GM23338 (cell line): ENCODE results near the gene COL15A1. TPM values are rescaled to one million over a fixed set of nuclear protein-coding genes. Genes with fewer than 3 reads are reported as not detected.

Source experiments
- ATAC-seq: fragments of 200-7000 bp; cut with Tn5 transposase; 3 replicates; pipeline ENCODE4 v1.9.1; 2020
- DNase-seq: peaks from one replicate; pipeline ENCODE4 v3.0.0-alpha.2; 2015; ENCODE audit warnings: low spot score
- H2AFZ ChIP-seq: fragments of 200-600 bp; sonication (generic); 2 replicates; pipeline ENCODE4 v1.8.0; 2016; ENCODE audit warnings: antibody characterized with exemption, mild to moderate bottlenecking, moderate library complexity
- H3F3A ChIP-seq: fragments of 200-600 bp; sonication (generic); replicated peaks from 2 replicates; pipeline ENCODE4 v1.8.0; 2017; ENCODE audit warnings: antibody characterized with exemption, mixed run types, low read depth
- H3K27ac ChIP-seq: fragments of 200-600 bp; sonication (generic); 2 replicates; pipeline ENCODE4 v1.6.1; 2016; ENCODE audit warnings: low read depth
- H3K27me3 ChIP-seq: fragments of 200-600 bp; sonication (generic); 2 replicates; pipeline ENCODE4 v1.8.0; 2016; ENCODE audit warnings: mild to moderate bottlenecking, mixed run types, moderate library complexity; ENCODE audit not compliant: insufficient read depth
- H3K36me3 ChIP-seq: fragments of 200-600 bp; sonication (generic); 2 replicates; pipeline ENCODE4 v1.8.0; 2016; ENCODE audit warnings: mild to moderate bottlenecking; ENCODE audit not compliant: insufficient read depth
- H3K4me1 ChIP-seq: fragments of 200-600 bp; sonication (generic); 2 replicates; pipeline ENCODE4 v1.8.0; 2016; ENCODE audit warnings: mild to moderate bottlenecking, moderate library complexity; ENCODE audit not compliant: insufficient read depth
- H3K4me2 ChIP-seq: fragments of 200-600 bp; sonication (generic); 2 replicates; pipeline ENCODE4 v1.7.1; 2017; ENCODE audit warnings: mixed run types
- H3K4me3 ChIP-seq: fragments of 200-600 bp; sonication (generic); 2 replicates; pipeline ENCODE4 v1.6.1; 2016; ENCODE audit warnings: mixed run types
- H3K79me2 ChIP-seq: fragments of 200-600 bp; sonication (generic); replicated peaks from 2 replicates; pipeline ENCODE4 v1.8.0; 2017; ENCODE audit warnings: mild to moderate bottlenecking; ENCODE audit not compliant: insufficient read depth
- H3K9me2 ChIP-seq: fragments of 200-600 bp; sonication (generic); 2 replicates; pipeline ENCODE4 v1.8.0; 2017; ENCODE audit not compliant: insufficient read depth
- H4K20me1 ChIP-seq: fragments of 200-600 bp; sonication (generic); replicated peaks from 2 replicates; pipeline ENCODE4 v1.8.0; 2017; ENCODE audit warnings: mild to moderate bottlenecking; ENCODE audit not compliant: insufficient read depth
- H3K27ac Mint-ChIP-seq: 2 replicates; pipeline ENCODE4 v1.8.0; 2020; ENCODE audit warnings: inconsistent platforms, mild to moderate bottlenecking, moderate library complexity, mixed read lengths
- H3K27me3 Mint-ChIP-seq: 3 replicates; pipeline ENCODE4 v1.8.0; 2022; ENCODE audit warnings: low read depth, mild to moderate bottlenecking, moderate library complexity, mixed read lengths, inconsistent platforms; ENCODE audit not compliant: insufficient read depth, poor library complexity
- H3K36me3 Mint-ChIP-seq: 3 replicates; pipeline ENCODE4 v1.8.0; 2021; ENCODE audit warnings: low read depth, mild to moderate bottlenecking, inconsistent platforms, moderate library complexity, mixed read lengths
- H3K4me1 Mint-ChIP-seq: 3 replicates; pipeline ENCODE4 v1.8.0; 2020; ENCODE audit warnings: mild to moderate bottlenecking, inconsistent platforms, mixed read lengths
- H3K4me3 Mint-ChIP-seq: 3 replicates; pipeline ENCODE4 v1.8.0; 2021; ENCODE audit warnings: moderate library complexity, mild to moderate bottlenecking, inconsistent platforms, mixed read lengths
- H3K9me3 Mint-ChIP-seq: 3 replicates; pipeline ENCODE4 v1.8.0; 2020; ENCODE audit warnings: moderate library complexity, mild to moderate bottlenecking, inconsistent platforms, mixed read lengths
- CREB1 ChIP-seq: fragments of 250-450 bp; sonication (Bioruptor Pico); IDR thresholded peaks from 2 replicates; pipeline ENCODE4 v1.5.0; 2020; ENCODE audit warnings: low read depth, mild to moderate bottlenecking, moderate library complexity
- CTCF ChIP-seq, 2 experiments: fragments of 200-600 bp in 1 of 2; sonication (generic) in 1 of 2; conservative IDR thresholded peaks; 2 replicates each; pipeline versions ENCODE4 v1.5.1 to v1.6.1; 2016 to 2017; ENCODE audit warnings: antibody characterized with exemption in 2 of 2, low read depth in 2 of 2, mild to moderate bottlenecking in 2 of 2, moderate library complexity in 1 of 2
- ETS1 ChIP-seq: IDR thresholded peaks from 2 replicates; pipeline ENCODE4 v1.6.1; 2016; ENCODE audit warnings: antibody characterized with exemption
- EZH2 ChIP-seq: fragments of 200-600 bp; sonication (generic); IDR thresholded peaks from one replicate; pipeline ENCODE4 v1.8.0; 2017; ENCODE audit warnings: antibody characterized with exemption, mild to moderate bottlenecking, low read depth; ENCODE audit not compliant: unreplicated experiment
- EZH2phosphoT487 ChIP-seq: fragments of 200-600 bp; sonication (generic); IDR thresholded peaks from one replicate; pipeline ENCODE4 v1.8.1; 2018; ENCODE audit warnings: antibody characterized with exemption; ENCODE audit not compliant: unreplicated experiment
- JUNB ChIP-seq: IDR thresholded peaks from one replicate; pipeline ENCODE4 v1.6.1; 2016; ENCODE audit warnings: antibody characterized with exemption; ENCODE audit not compliant: unreplicated experiment
- NANOG ChIP-seq: IDR thresholded peaks from 2 replicates; pipeline ENCODE4 v1.6.1; 2016; ENCODE audit warnings: antibody characterized with exemption, borderline replicate concordance
- POLR2AphosphoS5 ChIP-seq: IDR thresholded peaks from 2 replicates; pipeline ENCODE4 v1.6.1; 2016; ENCODE audit warnings: antibody characterized with exemption, low read depth
- STAT1 ChIP-seq: IDR thresholded peaks from one replicate; pipeline ENCODE4 v1.6.1; 2016; ENCODE audit warnings: antibody characterized with exemption; ENCODE audit not compliant: unreplicated experiment
- ZNF114 ChIP-seq: fragments of 250-450 bp; sonication (Bioruptor Pico); IDR thresholded peaks from 2 replicates; pipeline ENCODE4 v1.5.0; 2020; ENCODE audit warnings: mild to moderate bottlenecking, moderate library complexity
- ZNF331 ChIP-seq: fragments of 250-450 bp; sonication (Bioruptor Pico); IDR thresholded peaks from 2 replicates; pipeline ENCODE4 v1.5.0; 2020; ENCODE audit warnings: low read depth, mild to moderate bottlenecking, moderate library complexity
- ZNF462 ChIP-seq: fragments of 250-450 bp; sonication (Bioruptor Pico); IDR thresholded peaks from 2 replicates; pipeline ENCODE4 v1.5.0; 2020; ENCODE audit warnings: mild to moderate bottlenecking, moderate library complexity
- polyA plus RNA-seq: library from polyadenylated mRNA; unstranded; fragments of >200 nt; fragmentation: Nextera tagmentation; extraction: Ambion mirVana; gene quantifications from 2 replicates; pipeline ENCODE4 v1.2.1, GENCODE V29; 2016
- total RNA-seq: library from RNA; depleted of rRNA; stranded (reverse); fragments of >200 nt; shearing (Covaris generic); gene quantifications from 2 replicates; pipeline ENCODE4 v1.2.3, GENCODE V29; 2014

Gene COL15A1
- total and polyA plus RNA-seq, 2 experiments from 2014 or later: 0.17 to 0.18 TPM

GRCh38 chr9:99112750-99113413 lies 169.2 kb downstream of the COL15A1 start (continued):
- TF ChIP-seq JUNB: no peak

GRCh38 chr9:99113414-99114048 lies 169.8 kb downstream of the COL15A1 start:
- H3K4me2 ChIP-seq: peak overlapping the region; percentile 39; the same call in 1 of the 2 replicates
- H3K27ac ChIP-seq: no peak overlapping the region
- no peaks in the 10 kb centered on the region for H3K36me3 ChIP-seq
- ATAC-seq (no peak), DNase-seq (no peak)
- no peaks in the 10 kb centered on the region for H3K9me2 ChIP-seq
- no peak overlapping the region for H2AFZ ChIP-seq
- H3K4me3 Mint-ChIP-seq: peak overlapping the region; percentile 5; the same call in 2 of the 3 replicates
- no peaks in the 10 kb centered on the region; the same call in 2 of the 3 replicates for H3K9me3 Mint-ChIP-seq
- H4K20me1 ChIP-seq: peaks cover 40% of the 10 kb centered on the region
- no peaks in the 10 kb centered on the region for H3K27me3 ChIP-seq
- H3K4me1 Mint-ChIP-seq: peaks cover 61% of the 10 kb centered on the region
- H3K27me3 Mint-ChIP-seq: no peaks in the 10 kb centered on the region
- H3K4me1 ChIP-seq: peaks cover 68% of the 10 kb centered on the region
- no peaks in the 10 kb centered on the region for H3F3A ChIP-seq
- no peak overlapping the region for H3K4me3 ChIP-seq
- no peak overlapping the region for H3K27ac Mint-ChIP-seq
- H3K79me2 ChIP-seq: peaks cover 100% of the 10 kb centered on the region
- H3K36me3 Mint-ChIP-seq: no peaks in the 10 kb centered on the region
- TF ChIP-seq POLR2AphosphoS5 (no peak), EZH2 (no peak), CREB1 (no peak), JUNB (no peak), ZNF462 (CRISPR knock-in tag) (no peak), STAT1 (no peak), ETS1 (no peak), EZH2phosphoT487 (no peak), CTCF (conservative IDR thresholded peaks at IDR 0.05; ENCODE audit: low read depth in 2 of 2) (no peak), ZNF331 (CRISPR knock-in tag) (no peak), ZNF114 (CRISPR knock-in tag) (no peak), NANOG (no peak)
